Uterus (tissue), 2 donors: ENCODE results near the gene RFX1.

Experiments
- POLR2A ChIP-seq, 2 donors: fragments of 450-650 bp; IDR thresholded peaks; one replicate each; pipeline ENCODE4 v1.6.1; 2016; ENCODE audit warnings: antibody characterized with exemption in 2 of 2, mild to moderate bottlenecking in 1 of 2, moderate library complexity in 1 of 2
- TF ChIP-seq, protein P1 (sequence below), 4 experiments: fragments of 200-600 bp in 2 of 4; fragments of 450-650 bp in 2 of 4; sonication (generic) in 2 of 4; IDR thresholded peaks; one replicate each; pipeline ENCODE4 v1.5.1; 2016 to 2019; ENCODE audit warnings: antibody characterized with exemption in 4 of 4, mild to moderate bottlenecking in 2 of 4, moderate library complexity in 1 of 4

GRCh38 chr19:14022469-14022868, 16.3 kb upstream of the RFX1 start:
- TF ChIP-seq, protein P1, sequence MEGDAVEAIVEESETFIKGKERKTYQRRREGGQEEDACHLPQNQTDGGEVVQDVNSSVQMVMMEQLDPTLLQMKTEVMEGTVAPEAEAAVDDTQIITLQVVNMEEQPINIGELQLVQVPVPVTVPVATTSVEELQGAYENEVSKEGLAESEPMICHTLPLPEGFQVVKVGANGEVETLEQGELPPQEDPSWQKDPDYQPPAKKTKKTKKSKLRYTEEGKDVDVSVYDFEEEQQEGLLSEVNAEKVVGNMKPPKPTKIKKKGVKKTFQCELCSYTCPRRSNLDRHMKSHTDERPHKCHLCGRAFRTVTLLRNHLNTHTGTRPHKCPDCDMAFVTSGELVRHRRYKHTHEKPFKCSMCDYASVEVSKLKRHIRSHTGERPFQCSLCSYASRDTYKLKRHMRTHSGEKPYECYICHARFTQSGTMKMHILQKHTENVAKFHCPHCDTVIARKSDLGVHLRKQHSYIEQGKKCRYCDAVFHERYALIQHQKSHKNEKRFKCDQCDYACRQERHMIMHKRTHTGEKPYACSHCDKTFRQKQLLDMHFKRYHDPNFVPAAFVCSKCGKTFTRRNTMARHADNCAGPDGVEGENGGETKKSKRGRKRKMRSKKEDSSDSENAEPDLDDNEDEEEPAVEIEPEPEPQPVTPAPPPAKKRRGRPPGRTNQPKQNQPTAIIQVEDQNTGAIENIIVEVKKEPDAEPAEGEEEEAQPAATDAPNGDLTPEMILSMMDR (IDR thresholded peaks at IDR 0.05), result no peak
- no peak for TF ChIP-seq POLR2A (IDR thresholded peaks at IDR 0.05)
